ENCODE measurements around the gene NCOA7.

The NCOA7 gene

DNA sequence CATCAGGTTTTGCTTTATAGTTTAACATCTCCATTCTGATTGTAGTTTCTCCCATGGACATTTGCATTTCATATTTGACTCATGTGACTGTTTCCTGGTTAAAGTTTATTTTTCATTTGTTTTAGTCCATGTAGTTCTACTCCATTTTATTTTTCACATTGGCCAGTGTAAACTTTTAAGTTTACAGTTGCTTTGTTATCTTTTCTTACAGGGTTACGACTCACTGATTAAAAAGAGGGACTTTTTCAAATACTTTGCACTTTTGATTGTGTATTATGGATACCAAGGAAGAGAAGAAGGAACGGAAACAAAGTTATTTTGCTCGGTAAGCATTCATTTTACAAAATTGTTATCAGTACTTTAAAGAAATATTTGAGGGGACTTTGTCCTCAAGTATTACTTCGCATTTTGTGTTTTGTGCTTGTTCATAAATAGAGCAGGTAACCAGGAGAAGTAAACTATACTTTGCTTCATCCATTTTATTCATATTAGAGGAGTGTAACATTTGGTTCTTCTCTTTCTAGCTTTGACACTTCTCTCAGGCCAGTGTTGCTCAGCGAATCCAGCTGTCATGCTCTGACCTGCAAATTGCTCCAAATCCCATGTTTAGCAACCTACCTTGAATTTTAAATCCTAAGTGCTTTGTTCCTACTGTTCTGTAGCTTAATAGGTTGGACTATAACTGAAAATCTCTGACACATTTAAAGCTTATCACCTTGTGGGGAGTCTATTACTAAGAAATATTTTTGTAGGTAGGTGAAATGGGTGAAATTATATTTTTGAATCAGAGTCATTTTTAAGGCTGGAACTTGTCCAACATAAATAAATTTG, 24.5 kb downstream of the NCOA7 start:
- Histone ChIP-seq H3K36me3 (ENCODE audit: control insufficient read depth, insufficient read depth, low read length) (peaks cover under 1% of the 10 kb centered on the region), H3K4me3 (ENCODE audit: extremely low read depth, insufficient read depth, low read length, poor library complexity, severe bottlenecking) (no peak overlapping the region), H3K9me3 (ENCODE audit: control insufficient read depth, low read length) (no peaks in the 10 kb centered on the region), H3K4me1 (ENCODE audit: control insufficient read depth, insufficient read depth, low read length, poor library complexity, severe bottlenecking) (peaks cover 17% of the 10 kb centered on the region), H3K27ac (ENCODE audit: low read depth, low read length, severe bottlenecking) (no peak overlapping the region)
- WGBS, 2 experiments (ENCODE audit: insufficient coverage in 2 of 2), result no CpG with 5 or more reads among the region's 5 CpGs

DNA sequence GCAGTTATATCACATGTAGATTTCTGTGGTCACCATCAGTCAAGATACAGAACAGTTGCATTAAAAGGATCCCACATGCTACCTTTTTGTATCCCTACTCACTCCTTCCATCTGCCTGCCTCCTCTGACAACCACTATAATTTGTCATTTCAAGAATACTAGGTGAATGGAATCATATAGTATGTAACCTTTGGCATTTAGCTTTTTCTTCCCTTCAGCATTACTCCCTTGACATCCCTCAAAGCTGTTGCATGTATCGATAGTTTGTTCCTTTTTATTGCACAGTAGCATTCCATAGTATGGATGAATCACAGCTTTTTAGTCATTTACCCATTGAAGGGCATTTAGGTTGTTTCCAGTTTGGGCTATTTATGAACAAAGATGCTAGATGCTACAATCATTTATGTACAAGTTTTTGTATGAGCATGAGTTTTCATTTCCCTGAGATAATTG, 26.1 kb downstream of the NCOA7 start:
- peaks cover 4% of the 10 kb centered on the region for H3K36me3 ChIP-seq (ENCODE audit: control insufficient read depth, insufficient read depth, low read length)
- H3K9me3 ChIP-seq (ENCODE audit: control insufficient read depth, low read length), result no peaks in the 10 kb centered on the region
- WGBS, 2 experiments (ENCODE audit: insufficient coverage in 2 of 2), result 100% methylated on average over 1 of the region's 1 CpG; no CpG with 5 or more reads in 1 of the 2 experiments
- H3K27ac ChIP-seq (ENCODE audit: low read depth, low read length, severe bottlenecking), result no peak overlapping the region
- H3K4me1 ChIP-seq (ENCODE audit: control insufficient read depth, insufficient read depth, low read length, poor library complexity, severe bottlenecking), result peaks cover 17% of the 10 kb centered on the region
- H3K4me3 ChIP-seq (ENCODE audit: extremely low read depth, insufficient read depth, low read length, poor library complexity, severe bottlenecking), result no peak overlapping the region

DNA sequence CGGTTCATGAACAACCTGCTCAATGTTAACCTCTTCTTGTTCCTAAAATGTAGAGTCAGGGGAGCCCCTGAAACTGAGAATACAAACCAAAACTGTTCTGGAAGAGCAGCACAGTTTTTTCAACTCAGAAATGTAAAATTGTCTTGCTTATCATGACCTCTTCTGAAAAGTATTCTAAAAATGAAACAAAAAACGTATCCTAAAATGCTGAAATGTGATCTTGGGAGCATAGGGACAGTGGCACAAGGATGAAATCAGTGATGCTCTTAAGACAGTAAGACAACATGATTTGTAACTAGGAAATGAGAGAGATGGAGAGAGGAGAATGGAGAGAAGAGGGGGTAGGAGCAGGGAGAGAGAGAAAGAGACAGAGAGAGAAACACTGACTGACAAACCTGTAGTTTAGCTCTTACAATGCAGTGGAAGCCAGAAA, 27.5 kb downstream of the NCOA7 start:
- Histone ChIP-seq H3K4me1 (ENCODE audit: control insufficient read depth, insufficient read depth, low read length, poor library complexity, severe bottlenecking) (peaks cover 7% of the 10 kb centered on the region), H3K27ac (ENCODE audit: low read depth, low read length, severe bottlenecking) (no peak overlapping the region)

DNA sequence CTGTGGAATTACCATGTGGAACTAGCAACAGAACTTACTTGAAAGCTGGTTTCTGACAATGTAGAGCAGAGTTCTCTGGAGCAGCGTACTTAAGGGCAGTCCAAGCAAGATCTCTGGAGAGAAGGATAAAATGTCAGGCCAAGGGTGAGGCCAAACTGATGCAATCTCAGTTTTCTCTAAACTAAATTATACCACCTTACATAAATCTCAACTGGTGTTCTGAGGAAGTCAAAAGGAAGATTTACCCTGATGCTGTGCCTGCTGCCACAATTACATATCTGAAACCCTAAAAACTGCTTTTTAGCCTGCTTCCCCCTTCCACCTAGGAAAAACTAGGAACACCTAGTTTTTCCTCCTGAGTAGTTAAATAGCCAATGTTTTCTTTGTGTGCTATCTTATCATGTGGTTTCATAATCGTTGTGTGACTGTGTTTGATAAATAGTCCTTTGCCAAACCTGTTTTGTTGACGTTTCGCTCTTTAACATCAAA, 28.1 kb downstream of the NCOA7 start:
- Histone ChIP-seq H3K9me3 (ENCODE audit: control insufficient read depth, low read length) (no peaks in the 10 kb centered on the region), H3K27ac (ENCODE audit: low read depth, low read length, severe bottlenecking) (no peak overlapping the region), H3K4me3 (ENCODE audit: extremely low read depth, insufficient read depth, low read length, poor library complexity, severe bottlenecking) (no peak overlapping the region), H3K36me3 (ENCODE audit: control insufficient read depth, insufficient read depth, low read length) (peaks cover 4% of the 10 kb centered on the region), H3K4me1 (ENCODE audit: control insufficient read depth, insufficient read depth, low read length, poor library complexity, severe bottlenecking) (peaks cover 7% of the 10 kb centered on the region)
- WGBS, 2 experiments (ENCODE audit: insufficient coverage in 2 of 2), result 100% methylated on average over 1 of the region's 4 CpGs

More for the DNA sequence above, 27.5 kb downstream of the NCOA7 start:
- Histone ChIP-seq H3K36me3 (ENCODE audit: control insufficient read depth, insufficient read depth, low read length) (peaks cover 4% of the 10 kb centered on the region), H3K4me3 (ENCODE audit: extremely low read depth, insufficient read depth, low read length, poor library complexity, severe bottlenecking) (no peak overlapping the region), H3K9me3 (ENCODE audit: control insufficient read depth, low read length) (no peaks in the 10 kb centered on the region)
- 86 to 95% methylated on average over 1 to 2 of the region's 2 CpGs for WGBS, 2 experiments (ENCODE audit: insufficient coverage in 2 of 2)

DNA sequence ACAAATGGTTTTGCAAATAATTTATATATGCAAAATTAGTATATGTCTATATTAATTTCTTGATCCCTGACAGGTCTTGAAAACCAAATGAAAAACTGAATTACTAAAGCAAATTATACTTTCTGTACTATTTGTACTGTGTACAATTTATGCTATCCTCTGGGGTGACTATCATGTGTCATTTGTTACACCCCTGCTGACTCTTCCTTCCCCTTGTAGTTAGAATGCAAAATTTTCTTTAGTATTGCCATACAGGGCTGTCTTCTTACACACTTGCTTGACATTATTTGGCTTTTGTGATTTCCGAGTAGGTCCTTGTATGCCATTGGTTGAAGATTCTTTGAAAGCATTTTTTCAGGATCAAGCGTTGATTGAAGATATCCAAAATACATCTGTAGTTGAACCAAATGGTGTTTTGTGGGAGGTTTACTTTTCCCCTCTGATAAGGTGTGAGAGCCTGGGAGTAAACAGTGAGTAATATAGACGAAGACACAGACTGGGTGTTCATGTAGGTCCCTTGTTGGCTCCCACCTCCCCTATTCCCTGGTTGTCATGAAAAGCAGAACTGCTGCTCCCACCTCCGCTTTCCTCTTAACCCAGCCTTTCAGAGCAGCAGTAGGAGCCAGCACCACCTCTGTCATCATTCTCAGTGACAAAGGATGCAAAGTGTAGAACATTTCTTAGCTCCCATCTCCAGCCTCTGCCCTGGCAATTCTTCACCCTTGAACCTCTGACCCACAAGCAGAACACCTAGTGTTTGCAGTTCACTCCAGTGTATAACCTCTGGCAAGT, 29.0 kb downstream of the NCOA7 start:
- peaks cover 4% of the 10 kb centered on the region for H3K36me3 ChIP-seq (ENCODE audit: control insufficient read depth, insufficient read depth, low read length)
- H3K4me3 ChIP-seq (ENCODE audit: extremely low read depth, insufficient read depth, low read length, poor library complexity, severe bottlenecking), result no peak overlapping the region
- 100% methylated on average over 1 to 3 of the region's 4 CpGs for WGBS, 2 experiments (ENCODE audit: insufficient coverage in 2 of 2)
- no peaks in the 10 kb centered on the region for H3K9me3 ChIP-seq (ENCODE audit: control insufficient read depth, low read length)
- no peak overlapping the region for H3K27ac ChIP-seq (ENCODE audit: low read depth, low read length, severe bottlenecking)
- H3K4me1 ChIP-seq (ENCODE audit: control insufficient read depth, insufficient read depth, low read length, poor library complexity, severe bottlenecking), result peaks cover 2% of the 10 kb centered on the region

DNA sequence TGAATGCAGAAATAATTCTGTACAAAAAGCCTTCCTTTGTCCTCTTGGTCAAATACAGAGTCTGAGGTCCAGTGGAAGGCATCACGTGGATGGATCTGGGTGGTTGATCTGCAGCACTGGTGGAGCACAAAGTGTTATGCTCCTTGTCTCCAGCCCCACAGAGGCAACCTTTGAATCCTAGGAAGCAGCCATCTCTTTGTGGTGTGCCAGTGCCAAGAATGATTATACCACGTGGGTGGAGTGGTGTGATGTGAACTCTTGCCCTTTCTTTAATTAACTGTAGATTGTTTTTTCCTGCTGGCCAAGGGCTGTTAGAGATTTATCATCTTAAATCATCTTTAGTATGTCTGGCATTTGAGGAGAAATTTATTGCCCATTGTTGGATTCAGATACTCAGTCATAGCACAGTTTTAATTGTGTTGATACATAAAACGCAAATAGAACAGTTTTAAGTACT, 31.1 kb downstream of the NCOA7 start:
- Histone ChIP-seq H3K4me3 (ENCODE audit: extremely low read depth, insufficient read depth, low read length, poor library complexity, severe bottlenecking) (no peak overlapping the region), H3K27ac (ENCODE audit: low read depth, low read length, severe bottlenecking) (no peak overlapping the region), H3K4me1 (ENCODE audit: control insufficient read depth, insufficient read depth, low read length, poor library complexity, severe bottlenecking) (no peaks in the 10 kb centered on the region), H3K36me3 (ENCODE audit: control insufficient read depth, insufficient read depth, low read length) (peaks cover 4% of the 10 kb centered on the region), H3K9me3 (ENCODE audit: control insufficient read depth, low read length) (no peaks in the 10 kb centered on the region)
- 100% methylated on average over 1 to 2 of the region's 3 CpGs for WGBS, 2 experiments (ENCODE audit: insufficient coverage in 2 of 2)

DNA sequence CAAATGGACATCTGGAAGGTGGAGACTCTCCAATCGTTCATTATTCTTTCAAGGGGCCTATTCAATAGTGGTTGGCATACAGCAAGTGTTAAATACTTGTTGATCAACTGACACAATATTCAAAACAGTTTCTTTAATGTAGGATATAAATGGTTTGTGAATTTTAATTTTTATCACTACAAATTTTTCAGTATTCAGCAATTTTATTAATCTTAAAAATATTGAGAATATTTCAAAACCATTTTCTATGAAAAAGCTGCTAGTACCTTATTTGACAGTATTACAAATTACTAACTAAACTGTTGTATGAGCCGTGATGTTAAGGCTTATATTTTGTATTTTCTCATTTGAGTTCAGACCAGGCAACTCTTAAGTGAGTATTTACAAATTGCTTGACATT, 32.4 kb downstream of the NCOA7 start:
- no CpG with 5 or more reads among the region's 2 CpGs for WGBS, 2 experiments (ENCODE audit: insufficient coverage in 2 of 2)

DNA sequence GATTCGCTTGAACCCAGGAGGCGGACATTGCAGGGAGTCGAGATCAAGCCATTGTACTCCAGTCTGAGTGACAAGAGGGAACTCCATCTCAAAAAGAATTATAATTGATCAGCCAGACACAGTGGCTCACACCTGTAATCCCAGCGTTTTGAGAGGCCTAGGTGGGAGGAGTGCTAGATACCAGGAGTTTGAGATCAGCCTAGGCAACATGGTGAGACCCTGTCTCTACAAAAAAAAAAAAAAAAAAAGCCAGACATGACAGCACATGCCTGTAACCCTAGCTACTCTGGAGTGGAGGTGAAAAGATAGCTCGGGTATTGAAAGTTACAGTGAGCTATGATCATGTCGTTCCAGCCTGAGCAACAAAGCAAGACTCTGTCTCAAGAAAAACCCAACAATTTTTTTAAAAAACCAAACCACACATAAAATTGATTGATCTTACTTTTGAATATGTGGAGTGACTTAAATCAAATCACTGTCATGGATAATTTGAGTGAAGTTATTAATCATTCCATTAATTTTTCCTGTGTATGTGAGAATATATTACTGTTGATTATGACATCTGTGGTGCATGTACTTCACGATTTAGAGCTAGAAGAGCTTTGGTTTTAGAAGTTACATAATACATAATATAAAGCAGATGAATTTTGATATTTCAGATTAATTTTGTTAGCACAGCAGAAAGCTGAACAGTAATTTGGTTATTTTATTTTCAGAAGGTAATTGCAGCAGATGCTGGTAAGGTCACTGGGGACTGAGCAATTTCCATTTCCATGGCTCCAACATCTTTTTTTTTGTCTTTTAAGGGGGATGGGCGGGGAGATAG, 34.4 kb downstream of the NCOA7 start:
- Histone ChIP-seq H3K4me1 (ENCODE audit: control insufficient read depth, insufficient read depth, low read length, poor library complexity, severe bottlenecking) (no peaks in the 10 kb centered on the region), H3K27ac (ENCODE audit: low read depth, low read length, severe bottlenecking) (no peak overlapping the region), H3K36me3 (ENCODE audit: control insufficient read depth, insufficient read depth, low read length) (peaks cover 4% of the 10 kb centered on the region), H3K9me3 (ENCODE audit: control insufficient read depth, low read length) (no peaks in the 10 kb centered on the region), H3K4me3 (ENCODE audit: extremely low read depth, insufficient read depth, low read length, poor library complexity, severe bottlenecking) (no peak overlapping the region)
- 100% methylated on average over 1 of the region's 8 CpGs for WGBS, 2 experiments (ENCODE audit: insufficient coverage in 2 of 2)

More for the DNA sequence above, 32.4 kb downstream of the NCOA7 start:
- no peaks in the 10 kb centered on the region for H3K9me3 ChIP-seq (ENCODE audit: control insufficient read depth, low read length)
- no peak overlapping the region for H3K27ac ChIP-seq (ENCODE audit: low read depth, low read length, severe bottlenecking)
- peaks cover 4% of the 10 kb centered on the region for H3K36me3 ChIP-seq (ENCODE audit: control insufficient read depth, insufficient read depth, low read length)
- H3K4me3 ChIP-seq (ENCODE audit: extremely low read depth, insufficient read depth, low read length, poor library complexity, severe bottlenecking), result no peak overlapping the region
- no peaks in the 10 kb centered on the region for H3K4me1 ChIP-seq (ENCODE audit: control insufficient read depth, insufficient read depth, low read length, poor library complexity, severe bottlenecking)

DNA sequence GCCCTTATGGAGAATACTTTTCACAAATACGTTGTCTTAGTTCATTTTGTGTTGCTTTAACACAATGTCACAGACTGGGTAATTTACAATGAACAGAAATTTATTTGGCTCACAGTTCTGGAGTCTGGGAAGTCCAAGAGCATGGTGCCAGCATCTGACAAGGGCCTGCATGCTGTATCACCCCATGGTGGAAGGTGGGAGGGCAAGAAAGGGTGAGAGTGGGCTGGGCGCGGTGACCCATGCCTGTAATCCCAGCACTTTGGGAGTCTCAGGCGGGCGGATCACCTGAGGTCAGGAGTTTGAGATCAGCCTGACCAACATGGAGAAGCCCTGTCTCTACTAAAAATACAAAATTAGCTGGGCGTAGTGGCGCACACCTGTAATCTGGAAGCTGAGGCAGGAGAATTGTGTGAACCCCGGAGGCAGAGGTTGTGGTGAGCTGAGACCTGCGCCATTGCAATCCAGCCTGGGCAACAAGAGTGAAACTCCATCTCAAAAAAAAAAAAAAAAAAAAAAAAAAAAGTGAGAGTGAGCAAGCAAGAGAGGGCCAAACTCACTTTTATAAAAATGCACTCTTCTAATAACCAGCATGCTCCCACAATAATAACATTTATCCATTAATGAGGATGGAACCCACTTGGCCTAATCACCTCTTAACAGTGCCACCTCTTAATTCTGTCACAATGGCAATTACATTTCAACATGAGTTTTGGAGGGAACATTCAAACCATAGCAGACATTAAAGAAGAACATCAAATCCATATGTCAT, 36.1 kb downstream of the NCOA7 start:
- WGBS, 2 experiments (ENCODE audit: insufficient coverage in 2 of 2), result 87 to 100% methylated on average over 6 to 7 of the region's 9 CpGs
- Histone ChIP-seq H3K4me3 (ENCODE audit: extremely low read depth, insufficient read depth, low read length, poor library complexity, severe bottlenecking) (no peak overlapping the region), H3K36me3 (ENCODE audit: control insufficient read depth, insufficient read depth, low read length) (no peaks in the 10 kb centered on the region), H3K27ac (ENCODE audit: low read depth, low read length, severe bottlenecking) (no peak overlapping the region), H3K9me3 (ENCODE audit: control insufficient read depth, low read length) (no peaks in the 10 kb centered on the region), H3K4me1 (ENCODE audit: control insufficient read depth, insufficient read depth, low read length, poor library complexity, severe bottlenecking) (no peaks in the 10 kb centered on the region)

All from mesodermal cell (in vitro differentiated cells).